Measurements from ENCODE around the gene CPZ. TPM values are rescaled to one million over a fixed set of nuclear protein-coding genes. Genes with fewer than 3 reads are reported as not detected.

The CPZ gene
- total and polyA plus RNA-seq, 2 experiments from 2014 or later = 13.4 to 19.0 TPM

DNA sequence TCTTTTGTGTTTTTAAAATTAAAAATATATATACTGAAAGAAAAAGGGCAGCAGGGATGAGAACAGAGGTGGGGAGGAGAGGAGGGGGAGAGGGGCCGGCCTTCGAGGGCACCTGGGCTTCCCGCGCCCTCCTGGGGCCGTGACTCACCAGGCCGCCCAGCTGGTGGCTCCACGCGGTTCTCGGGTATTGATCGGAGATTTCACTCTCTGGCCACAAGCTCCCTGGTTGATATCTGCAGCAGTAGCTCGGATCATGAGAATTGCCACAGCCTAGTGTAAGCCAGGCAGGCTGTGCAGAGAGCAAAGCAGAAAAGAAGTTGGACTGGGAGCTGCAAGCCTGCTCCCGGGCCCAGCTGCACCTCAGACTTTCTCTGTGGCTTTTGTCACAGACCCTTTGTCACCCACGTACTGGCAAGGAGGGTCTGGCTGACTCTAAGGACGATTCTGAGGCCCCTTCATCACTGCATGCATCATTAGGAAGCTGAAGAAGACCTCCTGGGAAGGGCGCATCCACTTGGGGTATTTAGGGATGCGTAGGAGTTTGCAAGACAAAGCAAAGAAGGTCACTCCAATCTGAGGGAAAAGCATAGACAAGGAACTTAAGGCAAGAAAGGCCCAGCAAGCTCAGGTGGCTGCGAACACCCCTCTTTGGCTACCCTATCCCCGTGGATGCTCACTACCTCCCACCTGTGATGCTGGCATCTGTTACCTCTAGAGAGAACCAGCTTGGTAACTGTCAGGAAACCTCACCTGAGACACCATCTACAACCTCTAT, 71.7 kb downstream of the CPZ start:
- Histone ChIP-seq H3K36me3 (ENCODE audit: low read depth) (no peaks in the 10 kb centered on the region), H3F3A (ENCODE audit: insufficient read depth) (no peaks in the 10 kb centered on the region), H2AFZ (no peak overlapping the region), H3K79me2 (ENCODE audit: insufficient read depth) (no peaks in the 10 kb centered on the region), H3K9ac (no peak overlapping the region), H3K27me3 (replicated peaks; ENCODE audit: insufficient read depth) (peaks cover 21% of the 10 kb centered on the region), H3K27ac (no peak overlapping the region), H3K4me1 (ENCODE audit: insufficient read depth) (no peaks in the 10 kb centered on the region), H4K20me1 (ENCODE audit: insufficient read depth) (no peaks in the 10 kb centered on the region), H3K9me3 (ENCODE audit: low read depth) (no peaks in the 10 kb centered on the region), H3K9me2 (ENCODE audit: insufficient read depth) (no peaks in the 10 kb centered on the region), H3K4me3 (no peak overlapping the region), H3K4me2 (ENCODE audit: unreplicated experiment) (no peak overlapping the region)
- in situ Hi-C loops (cut with MboI) = no loop called here
- DNase-seq = no peak
- no peak for TF ChIP-seq EZH2phosphoT487 (IDR thresholded peaks at IDR 0.05; ENCODE audit: insufficient read depth, low read depth)
- WGBS, 2 experiments (ENCODE audit: low coverage in 1 of 2, low lambda C conversion rate in 2 of 2, missing lambda C conversion rate in 2 of 2) = 40 to 51% methylated on average over 12 to 18 of the region's 18 CpGs

DNA sequence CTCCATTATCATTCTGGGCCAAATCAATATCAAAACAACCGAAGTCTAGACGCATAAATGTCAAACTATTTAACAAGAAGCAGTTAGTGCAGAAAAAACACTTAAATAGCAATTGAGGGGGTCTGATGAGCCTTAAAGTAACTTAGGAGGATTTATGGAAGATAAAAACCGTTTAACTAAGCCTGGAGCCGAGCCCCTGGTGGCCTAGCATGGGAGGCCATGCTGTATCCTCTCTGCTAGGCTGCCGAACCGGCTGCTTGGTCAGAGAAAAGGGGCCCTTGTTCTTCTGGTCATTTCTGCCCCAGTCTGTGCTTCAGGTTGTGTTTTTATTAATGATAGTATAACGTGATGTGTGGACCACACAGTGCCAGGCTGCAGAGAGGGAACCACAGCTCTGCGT, 72.4 kb downstream of the CPZ start:
- Histone ChIP-seq H3K4me1 (ENCODE audit: insufficient read depth) (no peaks in the 10 kb centered on the region), H3F3A (ENCODE audit: insufficient read depth) (no peaks in the 10 kb centered on the region), H3K4me2 (ENCODE audit: unreplicated experiment) (no peak overlapping the region), H4K20me1 (ENCODE audit: insufficient read depth) (no peaks in the 10 kb centered on the region), H3K9me3 (ENCODE audit: low read depth) (no peaks in the 10 kb centered on the region), H3K9me2 (ENCODE audit: insufficient read depth) (no peaks in the 10 kb centered on the region), H3K79me2 (ENCODE audit: insufficient read depth) (no peaks in the 10 kb centered on the region), H3K4me3 (no peak overlapping the region), H2AFZ (no peak overlapping the region), H3K36me3 (ENCODE audit: low read depth) (no peaks in the 10 kb centered on the region), H3K9ac (no peak overlapping the region), H3K27me3 (replicated peaks; ENCODE audit: insufficient read depth) (peaks cover 23% of the 10 kb centered on the region), H3K27ac (no peak overlapping the region)
- TF ChIP-seq EZH2 (IDR thresholded peaks at IDR 0.05; ENCODE audit: insufficient read depth, poor library complexity, severe bottlenecking) = no peak
- no peak for TF ChIP-seq EZH2phosphoT487 (IDR thresholded peaks at IDR 0.05; ENCODE audit: insufficient read depth, low read depth)
- 34 to 41% methylated on average over 8 of the region's 8 CpGs for WGBS, 2 experiments (ENCODE audit: low coverage in 1 of 2, low lambda C conversion rate in 2 of 2, missing lambda C conversion rate in 2 of 2)
- in situ Hi-C loops (cut with MboI) = no loop called here
- DNase-seq = no peak

DNA sequence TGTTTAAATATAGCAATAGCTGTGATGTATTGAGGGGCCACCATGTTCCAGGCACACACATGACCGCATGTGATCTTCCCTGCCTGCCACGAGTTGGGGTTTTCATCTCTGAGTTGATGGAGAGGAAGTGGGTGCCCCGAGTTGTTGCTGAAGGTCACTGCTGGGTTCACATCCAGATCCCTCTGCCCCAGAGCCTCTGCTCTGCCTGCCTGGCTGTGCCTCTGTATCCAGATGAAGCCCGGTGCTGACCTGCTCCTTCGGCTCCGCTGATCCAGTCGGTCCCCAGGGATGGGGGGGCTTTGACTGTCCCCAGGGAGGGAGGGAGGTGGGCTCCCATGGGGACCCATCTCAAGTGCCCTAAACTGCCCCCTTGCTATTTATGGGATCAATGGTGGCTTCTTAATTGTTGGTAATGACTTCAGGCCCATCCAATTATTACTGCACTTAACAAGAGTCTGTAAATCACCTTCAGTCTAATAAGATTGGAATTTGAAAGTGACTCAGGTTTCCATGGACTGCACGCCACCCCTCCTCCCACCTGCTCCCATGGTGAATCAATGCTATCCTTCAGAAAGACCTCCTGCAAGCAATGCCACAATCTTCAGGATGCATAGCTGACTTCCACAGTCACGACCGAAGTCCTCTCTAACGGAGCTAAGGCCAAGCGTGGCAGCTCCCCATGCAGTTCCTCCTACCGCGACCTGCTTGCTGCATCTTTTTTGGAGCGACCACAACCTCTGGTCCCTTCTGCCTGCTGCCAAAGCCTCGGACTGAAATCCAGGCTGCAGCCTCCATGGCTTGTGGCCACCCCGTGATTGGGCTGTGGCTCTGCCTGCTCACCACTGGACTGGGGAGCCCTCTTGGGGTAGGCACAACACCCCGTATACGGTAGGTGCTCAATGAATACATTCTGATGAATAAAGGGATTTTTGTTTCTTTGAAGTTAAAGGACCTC, 73.1 kb downstream of the CPZ start:
- no peaks in the 10 kb centered on the region for H3K79me2 ChIP-seq (ENCODE audit: insufficient read depth)
- H3K27me3 ChIP-seq (replicated peaks; ENCODE audit: insufficient read depth) = peaks cover 25% of the 10 kb centered on the region
- no peaks in the 10 kb centered on the region for H3F3A ChIP-seq (ENCODE audit: insufficient read depth)
- 52 to 54% methylated on average over 19 of the region's 19 CpGs for WGBS, 2 experiments (ENCODE audit: low coverage in 1 of 2, low lambda C conversion rate in 2 of 2, missing lambda C conversion rate in 2 of 2)
- peak; percentile 26 for DNase-seq
- TF ChIP-seq EZH2phosphoT487 (IDR thresholded peaks at IDR 0.05; ENCODE audit: insufficient read depth, low read depth) = no peak
- TF ChIP-seq EZH2 (IDR thresholded peaks at IDR 0.05; ENCODE audit: insufficient read depth, poor library complexity, severe bottlenecking) = no peak
- no peak overlapping the region for H2AFZ ChIP-seq
- H3K4me1 ChIP-seq (ENCODE audit: insufficient read depth) = no peaks in the 10 kb centered on the region
- in situ Hi-C loops (cut with MboI) = no loop called here
- H4K20me1 ChIP-seq (ENCODE audit: insufficient read depth) = no peaks in the 10 kb centered on the region
- H3K36me3 ChIP-seq (ENCODE audit: low read depth) = no peaks in the 10 kb centered on the region
- H3K27ac ChIP-seq = no peak overlapping the region
- H3K9me3 ChIP-seq (ENCODE audit: low read depth) = no peaks in the 10 kb centered on the region
- no peak overlapping the region for H3K4me2 ChIP-seq (ENCODE audit: unreplicated experiment)
- H3K9ac ChIP-seq = no peak overlapping the region
- no peaks in the 10 kb centered on the region for H3K9me2 ChIP-seq (ENCODE audit: insufficient read depth)
- H3K4me3 ChIP-seq = no peak overlapping the region

DNA sequence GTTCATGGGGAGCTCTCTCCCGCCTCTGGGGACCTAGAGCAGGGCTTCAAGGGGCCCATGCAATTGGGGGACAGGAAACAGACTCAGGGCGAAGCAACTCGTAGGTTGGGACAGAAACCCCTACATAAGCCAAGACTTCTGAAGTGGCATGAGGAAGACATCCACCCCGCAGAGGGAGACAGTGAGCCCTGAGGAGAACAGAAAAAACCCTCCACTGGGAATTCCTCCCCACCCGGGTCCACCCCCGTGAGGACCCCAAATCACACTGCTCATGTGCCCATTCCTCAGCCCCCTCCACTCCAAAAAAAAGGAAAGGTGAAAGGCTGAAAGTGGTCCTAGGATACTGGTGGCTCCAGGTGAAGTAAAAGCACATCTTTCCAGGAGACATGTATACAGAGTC, 74.0 kb downstream of the CPZ start:
- Histone ChIP-seq H3K4me1 (ENCODE audit: insufficient read depth) (no peaks in the 10 kb centered on the region), H3K27ac (no peak overlapping the region), H3K27me3 (replicated peaks; ENCODE audit: insufficient read depth) (peaks cover 19% of the 10 kb centered on the region), H3K9ac (no peak overlapping the region), H3K4me2 (ENCODE audit: unreplicated experiment) (no peak overlapping the region), H3F3A (ENCODE audit: insufficient read depth) (no peaks in the 10 kb centered on the region), H3K4me3 (no peak overlapping the region), H3K36me3 (ENCODE audit: low read depth) (no peaks in the 10 kb centered on the region), H2AFZ (no peak overlapping the region), H3K9me3 (ENCODE audit: low read depth) (no peaks in the 10 kb centered on the region), H3K79me2 (ENCODE audit: insufficient read depth) (no peaks in the 10 kb centered on the region), H4K20me1 (ENCODE audit: insufficient read depth) (no peaks in the 10 kb centered on the region), H3K9me2 (ENCODE audit: insufficient read depth) (no peaks in the 10 kb centered on the region)
- DNase-seq = no peak
- in situ Hi-C loops (cut with MboI) = no loop called here
- 38 to 39% methylated on average over 6 of the region's 6 CpGs for WGBS, 2 experiments (ENCODE audit: low coverage in 1 of 2, low lambda C conversion rate in 2 of 2, missing lambda C conversion rate in 2 of 2)
- TF ChIP-seq EZH2 (IDR thresholded peaks at IDR 0.05; ENCODE audit: insufficient read depth, poor library complexity, severe bottlenecking) = no peak
- TF ChIP-seq EZH2phosphoT487 (IDR thresholded peaks at IDR 0.05; ENCODE audit: insufficient read depth, low read depth) = no peak

Other genes starting within 250 kb of the CPZ start
- 33.8 and 48.4 TPM in 2 replicates for gene ACOX3, start 152.0 kb upstream of the CPZ start, total RNA-seq (2014; rRNA removed; shearing (Covaris generic))
- 24.7 and 25.1 TPM in 2 replicates for gene ACOX3, start 152.0 kb upstream of the CPZ start, polyA plus RNA-seq (2016; fragmentation: Nextera tagmentation; extraction: Ambion mirVana)
- 12.0 and 12.5 TPM in 2 replicates for gene TRMT44, start 152.0 kb upstream of the CPZ start, total RNA-seq (2014; rRNA removed; shearing (Covaris generic))
- 4.1 and 4.4 TPM in 2 replicates for gene TRMT44, start 152.0 kb upstream of the CPZ start, polyA plus RNA-seq (2016; fragmentation: Nextera tagmentation; extraction: Ambion mirVana)
- gene GPR78, start 12.4 kb upstream of the CPZ start, total RNA-seq (2014; rRNA removed; shearing (Covaris generic)) = not detected in 2 replicates
- gene GPR78, start 12.4 kb upstream of the CPZ start, polyA plus RNA-seq (2016; fragmentation: Nextera tagmentation; extraction: Ambion mirVana) = 0.05 TPM in 2 replicates